Mucosa of rectum (tissue), 2 donors: ENCODE results near the gene DDX51.

Source experiments
- H3K27ac ChIP-seq, 2 donors: one replicate each; pipeline ENCODE4 v1.7.0; 2013; ENCODE audit warnings: inconsistent platforms in 2 of 2, low read depth in 2 of 2, low read length in 2 of 2
- H3K27me3 ChIP-seq, 2 donors: one replicate each; pipeline ENCODE4 v1.7.0; 2013; ENCODE audit warnings: low read length in 2 of 2; ENCODE audit not compliant: control insufficient read depth in 2 of 2, insufficient read depth in 2 of 2
- H3K36me3 ChIP-seq, 2 donors: one replicate each; pipeline ENCODE4 v1.7.0; 2013; ENCODE audit warnings: low read length in 2 of 2; ENCODE audit not compliant: control insufficient read depth in 2 of 2, insufficient read depth in 2 of 2
- H3K4me1 ChIP-seq, 2 donors: one replicate each; pipeline ENCODE4 v1.7.0; 2013; ENCODE audit warnings: low read length in 2 of 2, mild to moderate bottlenecking in 1 of 2; ENCODE audit not compliant: control insufficient read depth in 2 of 2, insufficient read depth in 2 of 2
- H3K4me3 ChIP-seq, 2 donors: one replicate each; pipeline ENCODE4 v1.7.0; 2013; ENCODE audit warnings: low read length in 2 of 2
- H3K9ac ChIP-seq, 2 donors: one replicate each; pipeline ENCODE4 v1.7.0; 2013; ENCODE audit warnings: low read length in 2 of 2, low read depth in 1 of 2, mild to moderate bottlenecking in 1 of 2
- H3K9me3 ChIP-seq, 2 donors: one replicate each; pipeline ENCODE4 v1.7.0; 2013; ENCODE audit warnings: low read length in 2 of 2; ENCODE audit not compliant: control insufficient read depth in 2 of 2
- donor health status: healthy.
- donor health status: Normal muscosa, but diverticular disease.

Gene DDX51

DNA sequence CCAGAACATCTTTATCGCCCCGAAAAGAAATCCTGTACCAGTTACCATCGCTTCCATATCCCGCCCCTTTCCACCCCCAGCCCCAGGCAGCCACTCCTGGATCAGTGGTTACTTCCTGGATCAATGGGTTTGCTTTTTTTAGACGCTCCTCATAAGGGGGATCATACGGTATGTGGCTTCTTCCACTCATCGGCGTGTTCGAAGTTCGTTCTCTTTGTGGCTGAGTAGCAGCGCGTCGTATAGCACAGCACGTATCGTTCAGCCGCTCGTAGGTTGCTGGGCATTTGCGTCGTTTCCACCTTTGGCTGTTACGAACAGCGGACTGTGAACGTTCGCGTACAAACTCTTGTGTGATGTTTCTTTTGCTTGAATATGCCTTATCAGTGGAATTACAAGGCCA, 2.0 kb upstream of the DDX51 start:
- peaks cover 18 to 20% of the 10 kb centered on the region in 2 donors for H3K4me1 ChIP-seq
- no peaks in the 10 kb centered on the region for H3K9me3 ChIP-seq
- H3K36me3 ChIP-seq: peaks cover 11 to 17% of the 10 kb centered on the region in 2 donors
- H3K9ac ChIP-seq: no peak overlapping the region
- no peak overlapping the region for H3K4me3 ChIP-seq
- H3K27me3 ChIP-seq: no peaks in the 10 kb centered on the region
- no peak overlapping the region for H3K27ac ChIP-seq

GRCh38 chr12:132145334-132145733, 1.2 kb upstream of the DDX51 start:
- Histone ChIP-seq H3K9ac (peak overlapping the region in 1 of 2 donors; percentile 89), H3K27ac (no peak overlapping the region), H3K36me3 (peaks cover 19 to 25% of the 10 kb centered on the region in 2 donors), H3K4me1 (peaks cover 18 to 20% of the 10 kb centered on the region in 2 donors), H3K4me3 (peak overlapping the region; percentile 81 to 83), H3K27me3 (no peaks in the 10 kb centered on the region), H3K9me3 (no peaks in the 10 kb centered on the region)

GRCh38 chr12:132144810-132145168, 670 bp upstream of the DDX51 start:
- peak overlapping the region; percentile 81 to 83 for H3K4me3 ChIP-seq
- H3K9me3 ChIP-seq: no peaks in the 10 kb centered on the region
- peak overlapping the region; percentile 63 to 68 for H3K27ac ChIP-seq
- no peaks in the 10 kb centered on the region for H3K27me3 ChIP-seq
- H3K36me3 ChIP-seq: peaks cover 24 to 28% of the 10 kb centered on the region in 2 donors
- H3K9ac ChIP-seq: peak overlapping the region; percentile 74 to 89
- H3K4me1 ChIP-seq: peaks cover 18 to 20% of the 10 kb centered on the region in 2 donors

- Histone ChIP-seq H3K4me1 (peaks cover 18 to 20% of the 10 kb centered on the region in 2 donors), H3K27me3 (no peaks in the 10 kb centered on the region), H3K36me3 (peaks cover 34 to 35% of the 10 kb centered on the region in 2 donors), H3K9me3 (no peaks in the 10 kb centered on the region), H3K4me3 (peak overlapping the region; percentile 81 to 83), H3K27ac (peak overlapping the region in 1 of 2 donors; percentile 68), H3K9ac (peak overlapping the region; percentile 60 to 89)
Measured at GRCh38 chr12:132143336-132144071, 615 bp downstream of the DDX51 start.

GRCh38 chr12:132142679-132143335, 1.3 kb downstream of the DDX51 start:
- Histone ChIP-seq H3K27ac (no peak overlapping the region), H3K4me1 (peaks cover 18 to 20% of the 10 kb centered on the region in 2 donors), H3K9me3 (no peaks in the 10 kb centered on the region), H3K9ac (peak overlapping the region; percentile 60 to 89), H3K36me3 (peaks cover 33 to 34% of the 10 kb centered on the region in 2 donors), H3K4me3 (peak overlapping the region; percentile 81 to 83), H3K27me3 (no peaks in the 10 kb centered on the region)

DNA sequence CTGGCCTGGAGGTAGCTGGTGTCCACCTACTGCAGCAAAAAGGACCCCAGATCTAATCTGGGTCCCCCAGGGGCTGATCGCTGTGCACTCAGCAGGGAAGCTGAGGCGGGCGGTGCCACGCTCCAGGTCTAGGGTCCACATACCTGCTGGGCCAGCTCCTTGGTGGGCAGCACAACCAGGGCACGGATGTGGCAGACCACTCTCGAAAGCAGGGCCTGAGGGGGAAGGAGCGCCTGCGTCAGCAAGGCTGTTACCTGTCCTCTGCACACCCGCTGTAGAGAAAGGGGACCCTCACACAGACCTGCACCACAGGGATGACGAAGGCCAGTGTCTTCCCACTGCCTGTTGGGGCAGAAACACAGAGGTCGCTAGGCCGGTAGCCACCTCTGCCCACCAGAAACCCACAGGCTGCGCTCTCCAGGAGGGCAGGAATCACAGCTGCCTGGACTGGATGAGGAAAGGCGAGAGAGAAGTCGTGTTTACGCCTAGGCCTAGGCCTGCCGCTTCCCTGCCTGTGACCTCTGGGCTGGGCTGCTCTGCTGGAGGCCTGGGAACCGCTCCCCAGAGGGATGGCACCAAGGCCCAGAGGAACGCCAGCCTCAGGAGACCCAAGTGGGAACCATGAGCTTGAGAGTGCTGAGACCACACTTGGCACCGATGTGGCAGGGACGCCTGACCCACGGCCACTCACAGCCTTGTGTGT, 2.0 kb downstream of the DDX51 start:
- Histone ChIP-seq H3K36me3 (peaks cover 31 to 34% of the 10 kb centered on the region in 2 donors), H3K9me3 (no peaks in the 10 kb centered on the region), H3K27ac (no peak overlapping the region), H3K4me1 (peaks cover 18 to 20% of the 10 kb centered on the region in 2 donors), H3K9ac (no peak overlapping the region), H3K4me3 (no peak overlapping the region), H3K27me3 (no peaks in the 10 kb centered on the region)

- Histone ChIP-seq H3K36me3 (peaks cover 31 to 34% of the 10 kb centered on the region in 2 donors), H3K9me3 (no peaks in the 10 kb centered on the region), H3K9ac (no peak overlapping the region)
Measured at GRCh38 chr12:132140918-132141841, 2.9 kb downstream of the DDX51 start.

GRCh38 chr12:132140501-132140900, 3.6 kb downstream of the DDX51 start:
- H3K9ac ChIP-seq: no peak overlapping the region
- H3K27ac ChIP-seq: no peak overlapping the region
- peaks cover 31 to 34% of the 10 kb centered on the region in 2 donors for H3K36me3 ChIP-seq
- peaks cover 18 to 20% of the 10 kb centered on the region in 2 donors for H3K4me1 ChIP-seq
- H3K27me3 ChIP-seq: no peaks in the 10 kb centered on the region
- H3K4me3 ChIP-seq: no peak overlapping the region
- no peaks in the 10 kb centered on the region for H3K9me3 ChIP-seq

More at GRCh38 chr12:132140918-132141841, 2.9 kb downstream of the DDX51 start:
- H3K27ac ChIP-seq: no peak overlapping the region
- no peak overlapping the region for H3K4me3 ChIP-seq
- H3K4me1 ChIP-seq: peaks cover 18 to 20% of the 10 kb centered on the region in 2 donors
- H3K27me3 ChIP-seq: no peaks in the 10 kb centered on the region

DNA sequence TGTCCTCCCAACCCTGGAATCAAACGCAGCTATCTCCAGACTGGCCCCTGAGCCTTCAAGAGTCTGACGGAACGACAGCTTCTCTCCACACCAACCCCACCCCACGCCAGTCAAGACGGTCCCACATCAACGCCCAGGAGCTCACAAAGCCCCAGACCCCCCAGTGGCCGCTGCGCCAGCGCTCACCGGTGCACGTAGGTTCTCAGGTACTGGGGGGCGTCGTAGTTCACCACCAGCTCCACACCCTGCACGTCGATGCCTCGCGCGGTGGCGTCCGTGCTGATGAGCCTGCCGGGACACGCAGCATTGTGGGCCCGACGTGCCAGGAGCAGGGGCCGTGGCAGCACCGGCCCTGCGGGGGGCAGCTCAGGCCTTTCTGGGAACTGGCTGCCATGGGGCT, 4.2 kb downstream of the DDX51 start:
- H3K27me3 ChIP-seq: no peaks in the 10 kb centered on the region
- H3K27ac ChIP-seq: no peak overlapping the region
- no peak overlapping the region for H3K9ac ChIP-seq
- H3K36me3 ChIP-seq: peaks cover 31 to 34% of the 10 kb centered on the region in 2 donors
- H3K4me1 ChIP-seq: peaks cover 12 to 14% of the 10 kb centered on the region in 2 donors
- H3K9me3 ChIP-seq: no peaks in the 10 kb centered on the region
- H3K4me3 ChIP-seq: no peak overlapping the region
